ENCODE results near the gene SERPINB6.
"Not testable (repeated sequence)": the region's sequence is repeated elsewhere in the genome, so short reads cannot be mapped to it uniquely, and the experiment has no call there.

SERPINB6 gene

DNA sequence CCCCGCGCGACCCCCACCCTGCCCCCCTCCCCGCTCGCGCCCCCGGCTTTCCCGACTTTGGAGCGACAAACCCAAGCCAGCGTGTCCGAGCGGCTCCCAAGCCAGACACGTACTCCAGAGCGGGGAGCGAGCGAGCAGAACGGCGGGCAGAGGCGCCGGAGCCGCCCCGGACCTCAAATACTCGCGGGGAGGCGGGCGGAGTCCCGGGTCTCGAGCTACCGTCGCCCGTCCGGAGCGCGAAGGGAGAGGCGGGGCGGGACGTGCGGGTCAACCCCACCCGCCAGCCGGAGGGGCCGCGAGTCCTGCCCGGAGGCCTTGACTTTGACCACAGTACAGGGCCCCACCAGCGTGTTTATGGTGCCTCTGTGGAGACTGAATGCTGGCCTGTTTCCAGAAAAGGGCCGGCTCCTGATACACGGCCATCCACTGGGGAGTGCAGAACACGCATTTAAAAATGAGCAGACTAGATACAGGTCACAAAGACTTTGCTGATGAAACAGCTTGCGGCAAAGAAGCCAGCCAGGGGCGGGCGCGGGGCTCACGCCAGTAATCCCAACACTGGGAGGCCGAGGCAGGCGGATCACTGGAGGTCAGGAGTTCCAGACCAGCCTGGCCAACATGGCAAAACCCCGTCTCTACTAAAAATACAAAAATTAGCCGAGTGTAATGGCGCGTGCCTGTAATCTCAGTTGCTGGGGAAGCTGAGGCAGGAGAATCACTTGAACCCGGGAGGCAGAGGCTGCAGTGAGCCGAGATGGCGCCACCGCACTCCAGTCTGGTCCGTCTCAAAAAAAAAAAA is at the start of gene SERPINB6:
TSS of gene SERPINB6 (minus strand) at position 148 of the 799 bp plus-strand sequence. CDS start 12,235 bp downstream, outside the sequence.
- DNase-seq (ENCODE audit: low spot score) = peak; percentile 77

DNA sequence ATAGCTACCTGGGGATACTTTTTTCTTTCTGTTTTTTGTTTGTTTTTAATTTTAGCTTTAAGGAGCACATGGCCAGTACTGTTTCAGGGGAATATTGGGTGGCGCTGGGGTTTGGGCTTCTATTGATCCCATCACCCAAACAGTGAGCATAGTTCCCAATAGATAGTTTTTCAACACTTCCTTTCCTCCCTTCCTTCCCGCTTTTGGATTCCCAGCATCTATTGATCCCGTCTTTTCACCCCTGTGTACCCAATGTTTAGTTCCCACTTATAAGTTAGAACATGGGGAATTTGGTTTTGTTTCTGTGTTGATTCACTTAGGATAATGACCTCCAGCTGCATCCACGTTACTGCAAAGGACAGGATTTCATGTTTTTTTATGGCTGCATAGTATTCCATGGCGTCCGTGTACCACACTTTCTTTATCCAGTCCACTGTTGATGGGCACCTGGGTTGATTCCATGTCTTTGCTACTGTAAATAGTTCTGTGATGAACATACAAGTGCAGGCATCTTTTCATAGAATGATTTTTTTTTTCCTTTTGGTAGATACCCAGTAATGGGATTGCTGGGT is 48.5 kb upstream of the SERPINB6 start:
- no peak for DNase-seq (ENCODE audit: low spot score)

DNA sequence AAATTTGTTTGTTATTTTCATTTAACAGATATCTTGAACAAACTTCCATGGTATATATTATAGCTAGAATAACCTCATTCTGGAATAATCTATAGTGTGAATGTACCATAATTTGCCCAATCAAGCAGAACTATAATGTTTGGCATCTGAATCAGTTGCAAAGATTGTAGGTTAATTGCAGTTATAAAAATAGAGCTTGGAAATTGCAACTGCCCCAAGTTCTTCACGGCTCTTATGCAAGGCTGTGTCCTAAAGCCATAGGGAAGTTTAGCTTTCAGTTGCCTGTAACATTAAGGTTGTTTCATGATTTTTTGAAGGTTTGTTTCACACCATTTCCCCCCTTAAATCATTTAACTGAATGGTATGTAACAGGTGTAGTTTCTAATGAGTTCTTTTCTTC is 47.7 kb upstream of the SERPINB6 start:
- no peak for DNase-seq (ENCODE audit: low spot score)

DNA sequence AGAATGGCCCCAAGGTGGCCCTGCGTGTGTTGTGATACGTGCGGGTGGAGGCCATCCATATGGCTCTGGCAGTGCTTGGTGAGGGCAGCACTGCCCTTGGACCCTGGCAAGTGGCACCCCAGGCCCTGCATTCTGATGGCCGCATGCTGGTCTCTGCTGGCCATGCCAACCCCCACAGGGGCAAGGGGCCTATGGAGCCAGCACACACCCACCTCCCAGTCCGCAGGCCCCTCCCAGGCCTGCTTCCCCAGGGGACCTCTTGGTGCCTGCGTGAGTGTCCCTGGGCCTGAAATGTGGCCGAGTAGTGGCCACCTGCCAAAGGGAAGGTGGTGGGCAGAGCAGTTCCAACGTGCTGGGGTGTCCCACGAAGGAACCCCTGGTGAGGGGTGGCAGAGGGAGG is 45.9 kb upstream of the SERPINB6 start:
- DNase-seq (ENCODE audit: low spot score) = no peak

- no peak for DNase-seq (ENCODE audit: low spot score)
These were observed 45.3 kb upstream of the SERPINB6 start for GRCh38 chr6:3016473-3017280.

DNA sequence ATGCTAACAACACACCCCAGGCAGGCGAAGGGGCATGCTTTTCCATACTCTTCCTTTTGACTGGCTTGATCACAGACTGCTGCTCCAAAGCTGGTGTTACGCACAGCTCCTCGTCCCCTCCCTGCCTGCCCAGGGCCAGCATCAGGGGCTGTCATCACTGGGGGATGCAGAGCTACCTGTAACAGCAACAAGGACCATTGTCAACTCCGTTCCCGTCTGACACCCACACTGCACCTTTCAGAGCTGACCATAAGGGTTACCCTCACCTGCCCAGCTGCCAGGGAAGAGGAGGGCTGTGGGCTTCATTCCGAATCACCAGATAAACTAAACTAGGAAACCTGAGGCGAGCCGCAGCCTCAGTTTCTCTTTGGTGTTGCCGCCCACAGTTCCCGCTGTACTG is 43.8 kb upstream of the SERPINB6 start:
- DNase-seq (ENCODE audit: low spot score) = no peak

DNA sequence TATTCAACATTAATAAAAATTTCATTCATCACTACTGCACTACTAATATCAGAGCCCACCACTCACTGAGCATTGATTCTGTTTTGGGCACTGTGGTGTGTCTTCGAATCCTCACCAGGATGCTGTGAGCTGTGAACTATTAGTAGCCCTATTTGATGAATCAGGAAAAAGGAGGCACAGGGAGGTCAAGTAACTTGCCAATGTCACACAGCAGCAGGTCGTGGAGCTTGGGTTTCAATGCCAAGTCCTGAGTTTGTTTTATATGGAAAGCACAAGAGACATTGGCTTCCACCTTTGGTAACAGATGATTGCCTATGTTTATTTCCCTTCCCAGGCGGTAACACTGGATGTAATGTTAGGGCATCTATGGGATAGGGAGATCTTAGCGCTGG is 43.3 kb upstream of the SERPINB6 start:
- no peak for DNase-seq (ENCODE audit: low spot score)

DNA sequence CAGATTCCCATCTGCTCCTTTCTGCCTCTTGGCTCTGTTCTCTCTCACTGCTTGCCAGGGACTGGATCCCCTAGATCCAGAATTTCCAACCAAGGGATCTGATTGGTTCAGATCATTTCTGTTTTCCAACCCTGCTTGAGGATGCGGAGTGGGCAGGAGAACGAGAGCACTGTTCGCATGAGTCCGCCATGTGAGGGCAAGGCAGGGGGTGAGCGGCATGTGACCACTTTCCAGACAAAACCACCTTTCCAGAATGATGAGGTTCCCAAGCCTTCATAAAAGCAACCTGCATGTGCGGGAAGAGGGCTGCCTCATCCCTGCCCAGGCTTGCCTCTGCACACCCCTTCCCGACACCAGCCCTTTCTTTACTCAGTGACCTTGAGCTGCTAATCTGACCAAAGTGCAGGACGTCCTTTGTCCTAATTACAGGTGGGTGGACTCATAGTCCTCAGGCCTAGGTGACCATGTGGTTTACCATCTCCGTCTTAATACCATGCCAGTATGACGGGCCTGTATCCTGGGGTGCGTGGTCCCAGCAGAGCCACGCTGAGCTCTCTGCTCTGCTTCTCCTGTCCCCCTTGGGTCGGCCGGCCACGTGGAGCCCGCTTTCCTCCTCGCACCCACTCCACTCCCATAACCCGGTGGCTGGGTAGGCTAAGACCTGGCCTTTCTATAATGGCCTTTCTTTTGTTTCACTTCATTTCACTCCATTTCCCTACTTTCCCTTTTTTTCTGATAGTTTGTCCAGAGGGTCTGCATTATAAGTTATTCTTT is 42.7 kb upstream of the SERPINB6 start:
- DNase-seq (ENCODE audit: low spot score) = no peak

DNA sequence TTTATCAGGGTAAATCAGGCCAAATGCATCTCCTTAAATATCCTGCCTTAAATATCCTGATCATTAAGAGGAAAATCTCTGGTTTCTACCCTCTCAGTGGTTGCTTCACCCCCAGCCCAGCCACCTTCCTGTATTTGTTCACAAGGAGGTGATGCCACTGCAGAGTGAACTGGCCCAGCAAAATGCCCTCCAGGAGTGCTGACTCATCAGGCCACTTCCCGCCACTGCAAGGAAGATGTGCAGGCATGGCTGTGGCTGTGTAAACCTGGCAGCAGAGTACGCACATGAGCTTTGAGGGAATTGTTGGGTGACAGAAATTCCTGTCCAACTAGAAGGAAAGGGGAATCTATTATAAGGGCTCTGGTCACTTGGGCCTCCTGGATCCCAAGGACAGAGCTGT is 42.1 kb upstream of the SERPINB6 start:
- no peak for DNase-seq (ENCODE audit: low spot score)

DNA sequence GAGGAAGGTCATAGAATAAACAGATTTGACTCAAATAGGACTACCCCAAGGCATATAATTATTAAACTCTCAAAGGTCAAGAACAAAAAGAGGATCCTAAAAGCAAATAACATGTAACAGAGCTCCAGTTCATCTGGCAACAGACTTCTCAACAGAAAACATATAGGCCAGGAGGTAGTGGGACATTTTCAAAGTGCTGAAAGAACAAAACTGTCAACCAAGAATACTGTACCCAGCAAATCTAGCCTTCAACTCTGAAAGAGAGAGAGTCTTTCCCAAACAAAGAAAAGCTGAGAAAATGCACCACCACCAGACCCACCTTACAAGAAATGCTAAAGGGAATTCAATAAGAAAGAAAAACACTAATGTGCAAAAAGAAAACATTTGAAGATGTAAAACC is 40.2 kb upstream of the SERPINB6 start:
- no peak for DNase-seq (ENCODE audit: low spot score)

GRCh38 chr6:3011158-3011557 is 39.8 kb upstream of the SERPINB6 start:
- no peak for DNase-seq (ENCODE audit: low spot score)

DNA sequence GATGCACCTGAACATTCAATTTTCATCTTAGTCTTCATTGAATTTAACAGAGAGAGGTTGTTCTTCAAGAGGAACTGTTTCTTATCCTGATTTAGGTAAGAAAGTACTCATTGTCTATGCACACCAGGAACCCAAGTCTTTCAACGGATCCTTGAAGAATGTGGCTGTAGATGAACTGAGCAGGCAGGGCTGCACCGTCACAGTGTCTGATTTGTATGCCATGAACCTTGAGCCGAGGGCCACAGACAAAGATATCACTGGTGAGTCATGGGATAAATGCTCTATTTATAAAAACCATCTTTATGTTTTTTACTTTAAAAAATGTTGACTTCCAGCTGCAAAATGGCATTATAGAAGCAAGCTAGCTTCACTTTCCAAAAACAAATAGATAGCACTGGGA is 38.6 kb upstream of the SERPINB6 start:
- DNase-seq (ENCODE audit: low spot score) = no peak

DNA sequence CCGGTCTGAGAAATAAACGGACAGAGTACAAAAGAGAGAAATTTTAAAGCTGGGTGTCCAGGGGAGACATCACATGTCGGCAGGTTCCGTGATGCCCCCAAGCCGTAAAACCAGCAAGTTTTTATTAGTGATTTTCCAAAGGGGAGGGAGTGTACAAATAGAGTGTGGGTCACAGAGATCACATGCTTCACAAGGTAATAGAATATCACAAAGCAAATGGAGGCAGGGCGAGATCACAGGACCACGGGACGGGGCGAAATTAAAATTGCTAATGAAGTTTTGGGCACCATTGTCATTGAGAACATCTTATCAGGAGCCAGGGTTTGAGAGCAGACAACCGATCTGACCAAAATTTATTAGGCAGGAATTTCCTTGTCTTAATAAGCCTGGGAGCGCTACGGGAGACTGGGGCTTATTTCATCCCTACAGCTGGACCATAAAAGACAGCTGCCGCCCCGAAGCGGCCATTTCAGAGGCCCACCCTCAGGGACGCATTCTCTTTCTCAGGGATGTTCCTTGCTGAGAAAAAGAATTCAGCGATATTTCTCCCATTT is 37.4 kb upstream of the SERPINB6 start:
- not testable (repeated sequence) for DNase-seq (ENCODE audit: low spot score)

DNA sequence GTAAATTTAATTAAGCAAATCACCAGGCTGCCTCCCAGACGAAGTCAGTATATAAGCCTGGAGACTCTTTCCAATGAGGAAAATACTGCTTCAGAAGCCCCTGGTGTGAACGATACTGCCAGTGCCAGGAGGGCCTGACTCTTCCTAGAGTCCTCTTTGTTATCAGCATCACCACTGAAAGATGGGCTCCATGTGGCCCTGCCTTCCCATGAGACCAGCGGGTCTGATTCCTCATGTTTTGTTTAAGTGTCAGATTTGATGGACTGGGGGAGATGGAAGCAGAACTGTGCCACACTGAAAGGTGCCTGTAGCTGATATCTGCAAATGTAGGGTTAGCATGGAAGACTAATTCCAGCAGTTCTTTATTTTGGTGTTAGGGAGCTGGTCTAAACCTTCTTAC is 36.2 kb upstream of the SERPINB6 start:
- no peak for DNase-seq (ENCODE audit: low spot score)

DNA sequence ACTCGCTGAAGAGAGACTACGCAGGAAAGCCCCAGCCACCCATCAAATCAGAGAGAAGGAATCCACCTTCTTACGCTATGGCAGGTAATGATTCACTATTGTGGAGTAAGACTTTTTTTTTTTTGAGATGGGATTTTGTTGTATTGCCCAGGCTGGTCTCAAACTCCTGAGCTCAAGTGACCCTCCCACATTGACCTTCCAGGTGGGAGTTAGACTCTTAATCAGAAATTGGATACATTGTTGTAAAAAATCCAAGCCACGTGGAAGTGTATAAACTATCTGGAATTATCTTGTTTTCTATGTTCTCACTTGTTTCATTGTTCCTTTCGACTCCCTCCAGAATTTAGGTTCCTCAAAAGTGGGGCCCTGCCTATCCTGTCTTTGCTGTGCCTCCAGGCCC is 35.1 kb upstream of the SERPINB6 start:
- no peak for DNase-seq (ENCODE audit: low spot score)

DNA sequence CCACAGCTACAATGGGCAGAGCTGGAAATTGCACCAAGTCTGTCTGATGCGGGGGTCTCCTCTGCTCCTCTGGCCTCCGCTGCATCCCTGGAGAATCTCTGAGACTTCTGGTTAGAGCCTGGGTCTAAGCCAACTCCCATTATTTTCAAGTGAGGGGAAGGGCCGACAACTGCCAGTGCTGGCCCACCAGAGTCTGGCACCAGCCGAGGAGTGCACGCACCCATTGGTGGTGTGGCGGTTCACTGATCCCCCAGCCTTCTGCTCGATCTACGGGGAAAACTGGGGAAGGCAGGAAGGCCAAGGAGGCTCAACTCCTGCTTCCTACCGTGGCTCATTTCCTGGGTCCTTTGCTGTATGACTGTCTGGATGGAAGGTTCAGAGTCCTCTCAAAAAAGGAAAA is 34.5 kb upstream of the SERPINB6 start:
- no peak for DNase-seq (ENCODE audit: low spot score)

- DNase-seq (ENCODE audit: low spot score) = no peak
These were observed 33.7 kb upstream of the SERPINB6 start for GRCh38 chr6:3005077-3005476.

GRCh38 chr6:3003226-3003625 is 31.9 kb upstream of the SERPINB6 start:
- not testable (repeated sequence) for DNase-seq (ENCODE audit: low spot score)

- peak; percentile 53 for DNase-seq (ENCODE audit: low spot score)
These were observed 30.5 kb upstream of the SERPINB6 start for GRCh38 chr6:3001773-3002293.

DNA sequence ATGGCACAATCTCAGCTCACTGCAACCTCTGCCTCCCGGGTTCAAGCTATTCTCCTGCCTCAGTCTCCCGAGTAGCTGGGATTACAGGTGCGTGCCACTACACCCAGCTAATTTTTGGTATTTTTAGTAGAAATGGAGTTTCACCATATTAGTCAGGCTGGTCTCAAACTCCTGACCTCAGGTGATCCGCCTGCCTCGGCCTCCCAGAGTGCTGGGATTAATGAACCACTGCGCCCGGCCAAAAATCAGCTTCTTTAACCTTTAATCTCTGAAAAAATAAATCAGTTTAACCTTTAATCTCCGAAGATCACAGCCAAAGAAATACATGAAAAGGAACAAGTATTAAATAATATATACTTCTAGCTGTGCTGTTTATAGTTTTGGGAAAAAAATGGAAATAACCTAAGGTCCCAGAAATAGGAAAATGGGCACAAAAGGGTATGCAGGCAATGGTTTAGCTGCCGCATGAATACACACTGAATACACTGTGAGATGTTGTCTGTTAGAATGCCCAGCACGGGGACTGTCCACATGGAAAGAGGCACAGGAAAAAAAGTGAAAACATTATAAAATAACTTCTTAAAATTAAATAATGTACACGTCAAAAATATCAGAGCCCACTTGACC is 29.9 kb upstream of the SERPINB6 start:
- no peak for DNase-seq (ENCODE audit: low spot score)
